Dermis microvascular lymphatic vessel endothelial cell (primary cell): ENCODE measurements around the gene DCLK1. TPM values are rescaled to one million over a fixed set of nuclear protein-coding genes. Genes with fewer than 3 reads are reported as not detected.
"Not testable (repeated sequence)": the region's sequence is repeated elsewhere in the genome, so short reads cannot be mapped to it uniquely, and the experiment has no call there.

ENCODE experiments used
- DNase-seq, 2 donors: peaks; one replicate each; pipeline versions ENCODE4 v3.0.0 to v3.0.0-alpha.2; 2010; ENCODE audit warnings: low read depth in 2 of 2
- total RNA-seq: library from RNA; depleted of rRNA; stranded (reverse); fragments of >200 nt; gene quantifications from 2 replicates; pipeline ENCODE4 v1.2.1, GENCODE V29; 2014

DCLK1 gene
- total RNA-seq, 1 donor from 2014 or later: 43.6 TPM

- DNase-seq: no peak
Observed at GRCh38 chr13:36088001-36088400, 43.2 kb downstream of the DCLK1 start.

GRCh38 chr13:36086117-36086516 is 45.1 kb downstream of the DCLK1 start:
- DNase-seq: no peak

GRCh38 chr13:36084131-36084530 is 47.1 kb downstream of the DCLK1 start:
- no peak for DNase-seq

GRCh38 chr13:36082806-36083205 is 48.4 kb downstream of the DCLK1 start:
- DNase-seq: no peak

- no peak for DNase-seq
Observed at GRCh38 chr13:36082396-36082795, 48.8 kb downstream of the DCLK1 start.

- no peak for DNase-seq
Observed at GRCh38 chr13:36076211-36076610, 55.0 kb downstream of the DCLK1 start.

- DNase-seq: no peak
Observed at GRCh38 chr13:36074659-36075058, 56.5 kb downstream of the DCLK1 start.

GRCh38 chr13:36072152-36072935 is 58.8 kb downstream of the DCLK1 start:
- DNase-seq: no peak

GRCh38 chr13:36070504-36071192 is 60.5 kb downstream of the DCLK1 start:
- not testable (repeated sequence) for DNase-seq

- no peak for DNase-seq
Observed at GRCh38 chr13:36069881-36070366, 61.3 kb downstream of the DCLK1 start.

GRCh38 chr13:36068991-36069390 is 62.2 kb downstream of the DCLK1 start:
- DNase-seq: no peak

GRCh38 chr13:36068566-36068965 is 62.6 kb downstream of the DCLK1 start:
- DNase-seq: no peak

- no peak for DNase-seq
Observed at GRCh38 chr13:36067746-36068381, 63.3 kb downstream of the DCLK1 start.

- no peak for DNase-seq
Observed at GRCh38 chr13:36062249-36062648, 68.9 kb downstream of the DCLK1 start.

- DNase-seq: no peak
Observed at GRCh38 chr13:36061621-36062020, 69.6 kb downstream of the DCLK1 start.

GRCh38 chr13:36061054-36061453 is 70.1 kb downstream of the DCLK1 start:
- DNase-seq: no peak

- DNase-seq: no peak
Observed at GRCh38 chr13:36059321-36059720, 71.9 kb downstream of the DCLK1 start.

GRCh38 chr13:36058116-36058515 is 73.1 kb downstream of the DCLK1 start:
- no peak for DNase-seq

- no peak for DNase-seq
Observed at GRCh38 chr13:36057547-36057946, 73.6 kb downstream of the DCLK1 start.

- DNase-seq: no peak
Observed at GRCh38 chr13:36057041-36057440, 74.1 kb downstream of the DCLK1 start.

GRCh38 chr13:36055366-36055765 is 75.8 kb downstream of the DCLK1 start:
- DNase-seq: no peak

- DNase-seq: no peak
Observed at GRCh38 chr13:36054041-36054440, 77.1 kb downstream of the DCLK1 start.
